Left ventricle myocardium inferior (tissue), 1 donor: ENCODE data around the gene ZNF619. TPM values are rescaled to one million over a fixed set of nuclear protein-coding genes. Genes with fewer than 3 reads are reported as not detected.

Experiments used
- DNase-seq: peaks from one replicate; pipeline ENCODE4 v3.0.0-alpha.2; 2020
- H3K27ac ChIP-seq: fragments of 200-600 bp; replicated peaks from 2 replicates; pipeline ENCODE4 v1.8.0; 2021
- H3K27me3 ChIP-seq: fragments of 200-600 bp; 2 replicates; pipeline ENCODE4 v1.8.0; 2021; ENCODE audit warnings: low read depth
- H3K36me3 ChIP-seq: fragments of 200-600 bp; 2 replicates; pipeline ENCODE4 v1.8.0; 2021
- H3K4me1 ChIP-seq: fragments of 200-600 bp; 2 replicates; pipeline ENCODE4 v1.8.0; 2021
- H3K4me3 ChIP-seq: fragments of 200-600 bp; 2 replicates; pipeline ENCODE4 v1.8.0; 2021; ENCODE audit warnings: mild to moderate bottlenecking, moderate library complexity
- H3K9me3 ChIP-seq: fragments of 200-600 bp; replicated peaks from 2 replicates; pipeline ENCODE4 v1.8.0; 2021
- intact Hi-C: fragments of 100-400 bp; cut with micrococcal nuclease; formaldehyde crosslinking; loops from one replicate; pipeline ENCODE4 v1.11.0; 2022
- total RNA-seq: library from RNA; stranded (reverse); fragmentation: NEBNext Ultra II Directional; extraction: Animal tissue kit (Norgen Biotek cat#: 25700); gene quantifications from one replicate; pipeline ENCODE4 v1.2.1, GENCODE V29; 2021
- TF ChIP-seq, protein P1 (sequence below): fragments of 200-600 bp; IDR thresholded peaks from 2 replicates; pipeline ENCODE4 v1.8.0; 2021; ENCODE audit warnings: antibody characterized with exemption, mild to moderate bottlenecking, borderline replicate concordance
- donor health status: DM: no; HTN: yes; CAD: no; lungs with severe emphysema.

Gene ZNF619
- total RNA-seq, 1 donor from 2014 or later: 3.6 TPM

DNA sequence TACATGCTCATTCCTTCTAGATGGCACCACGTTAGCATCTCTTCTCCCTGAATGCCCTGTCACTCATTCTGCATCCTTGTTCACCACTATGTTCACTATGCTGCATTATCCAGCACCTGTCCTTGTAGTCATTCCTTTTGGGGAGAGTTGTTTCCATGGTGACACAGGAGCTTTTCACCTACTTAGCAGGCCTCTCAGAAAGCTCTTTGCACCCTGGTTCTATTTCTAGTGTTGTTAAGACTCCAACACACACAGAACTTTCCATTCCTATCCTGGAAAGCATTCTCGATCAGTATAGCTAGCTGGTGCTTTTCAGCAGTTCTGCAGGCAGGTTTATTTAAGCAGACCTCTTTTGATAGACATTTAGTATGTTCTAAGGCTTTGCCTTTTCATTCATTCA is 26.5 kb upstream of the ZNF619 start:
- Histone ChIP-seq H3K27ac (no peak overlapping the region), H3K36me3 (peaks cover 17% of the 10 kb centered on the region), H3K4me1 (peaks cover 24% of the 10 kb centered on the region), H3K4me3 (no peak overlapping the region), H3K9me3 (no peaks in the 10 kb centered on the region), H3K27me3 (no peaks in the 10 kb centered on the region)
- DNase-seq: no peak
- intact Hi-C loops: no loop called here
- TF ChIP-seq, protein P1, sequence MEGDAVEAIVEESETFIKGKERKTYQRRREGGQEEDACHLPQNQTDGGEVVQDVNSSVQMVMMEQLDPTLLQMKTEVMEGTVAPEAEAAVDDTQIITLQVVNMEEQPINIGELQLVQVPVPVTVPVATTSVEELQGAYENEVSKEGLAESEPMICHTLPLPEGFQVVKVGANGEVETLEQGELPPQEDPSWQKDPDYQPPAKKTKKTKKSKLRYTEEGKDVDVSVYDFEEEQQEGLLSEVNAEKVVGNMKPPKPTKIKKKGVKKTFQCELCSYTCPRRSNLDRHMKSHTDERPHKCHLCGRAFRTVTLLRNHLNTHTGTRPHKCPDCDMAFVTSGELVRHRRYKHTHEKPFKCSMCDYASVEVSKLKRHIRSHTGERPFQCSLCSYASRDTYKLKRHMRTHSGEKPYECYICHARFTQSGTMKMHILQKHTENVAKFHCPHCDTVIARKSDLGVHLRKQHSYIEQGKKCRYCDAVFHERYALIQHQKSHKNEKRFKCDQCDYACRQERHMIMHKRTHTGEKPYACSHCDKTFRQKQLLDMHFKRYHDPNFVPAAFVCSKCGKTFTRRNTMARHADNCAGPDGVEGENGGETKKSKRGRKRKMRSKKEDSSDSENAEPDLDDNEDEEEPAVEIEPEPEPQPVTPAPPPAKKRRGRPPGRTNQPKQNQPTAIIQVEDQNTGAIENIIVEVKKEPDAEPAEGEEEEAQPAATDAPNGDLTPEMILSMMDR: no peak

DNA sequence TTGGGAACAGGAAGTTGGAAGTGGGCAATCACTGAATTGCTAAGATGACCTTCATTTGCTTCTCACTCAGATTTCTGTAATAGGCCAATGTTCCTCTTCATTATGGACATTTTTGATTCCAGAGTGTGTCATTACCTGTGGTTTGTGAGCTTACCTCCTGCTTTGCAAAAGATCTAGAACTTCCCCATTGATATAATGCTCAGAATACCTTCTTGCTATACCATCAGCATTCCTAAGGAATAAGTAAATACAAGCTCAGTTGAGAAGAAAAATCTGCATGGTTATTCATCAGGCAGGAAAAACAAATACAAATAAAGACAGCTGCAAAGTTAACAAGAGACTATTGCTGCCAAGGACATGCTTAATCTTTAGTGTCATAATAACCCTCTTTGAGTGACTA is 25.4 kb upstream of the ZNF619 start:
- H3K27me3 ChIP-seq: no peaks in the 10 kb centered on the region
- H3K9me3 ChIP-seq: no peaks in the 10 kb centered on the region
- intact Hi-C loops: no loop called here
- peaks cover 30% of the 10 kb centered on the region for H3K4me1 ChIP-seq
- no peak overlapping the region for H3K4me3 ChIP-seq
- DNase-seq: no peak
- TF ChIP-seq, protein P1: no peak
- H3K27ac ChIP-seq: peak overlapping the region; percentile 96
- H3K36me3 ChIP-seq: peaks cover 9% of the 10 kb centered on the region

DNA sequence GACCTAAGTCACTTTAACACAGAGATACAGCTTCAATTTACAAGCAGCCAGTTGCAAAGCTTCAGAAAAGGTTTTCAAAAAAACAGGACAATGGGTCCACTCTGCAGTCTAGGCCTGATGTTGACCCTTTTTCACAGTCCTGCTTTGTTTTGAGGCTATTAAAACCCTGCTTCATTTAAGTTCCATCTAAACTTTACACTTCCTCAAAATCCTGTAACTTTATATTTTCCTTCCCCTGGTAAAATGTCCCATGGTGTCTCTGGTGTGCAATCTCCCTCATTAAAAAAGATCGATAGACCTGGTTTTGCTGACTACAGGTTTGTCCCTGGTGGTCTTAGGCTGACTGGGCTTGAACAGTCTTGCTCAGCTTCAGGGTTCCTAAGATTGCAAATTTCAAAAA is 24.9 kb upstream of the ZNF619 start:
- intact Hi-C loops: no loop called here
- Histone ChIP-seq H3K27me3 (no peaks in the 10 kb centered on the region), H3K27ac (peak overlapping the region; percentile 96), H3K4me3 (peak overlapping the region; percentile 81), H3K36me3 (peaks cover 9% of the 10 kb centered on the region), H3K4me1 (peaks cover 34% of the 10 kb centered on the region), H3K9me3 (no peaks in the 10 kb centered on the region)
- no peak for DNase-seq
- TF ChIP-seq, protein P1: no peak

DNA sequence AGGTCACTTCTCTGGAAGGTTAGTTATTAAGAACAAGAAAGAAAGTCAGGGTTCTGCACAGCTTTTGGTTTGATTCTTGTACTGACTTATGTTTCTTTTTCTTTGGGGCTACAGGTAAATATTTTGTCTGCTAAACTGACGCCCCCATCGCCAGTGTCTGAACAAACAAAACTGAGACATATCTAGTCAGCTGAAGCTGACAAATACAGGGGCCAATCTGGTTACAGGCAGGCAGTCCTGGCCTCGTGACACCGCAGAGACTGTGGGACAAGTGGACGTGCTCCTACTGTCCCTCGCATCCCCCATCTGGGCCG is 24.4 kb upstream of the ZNF619 start:
- Histone ChIP-seq H3K36me3 (peaks cover 9% of the 10 kb centered on the region), H3K27me3 (no peaks in the 10 kb centered on the region), H3K4me3 (peak overlapping the region; percentile 81), H3K9me3 (no peaks in the 10 kb centered on the region), H3K27ac (peak overlapping the region; percentile 96), H3K4me1 (peaks cover 38% of the 10 kb centered on the region)
- no peak for DNase-seq
- TF ChIP-seq, protein P1: no peak
- intact Hi-C loops: no loop called here

DNA sequence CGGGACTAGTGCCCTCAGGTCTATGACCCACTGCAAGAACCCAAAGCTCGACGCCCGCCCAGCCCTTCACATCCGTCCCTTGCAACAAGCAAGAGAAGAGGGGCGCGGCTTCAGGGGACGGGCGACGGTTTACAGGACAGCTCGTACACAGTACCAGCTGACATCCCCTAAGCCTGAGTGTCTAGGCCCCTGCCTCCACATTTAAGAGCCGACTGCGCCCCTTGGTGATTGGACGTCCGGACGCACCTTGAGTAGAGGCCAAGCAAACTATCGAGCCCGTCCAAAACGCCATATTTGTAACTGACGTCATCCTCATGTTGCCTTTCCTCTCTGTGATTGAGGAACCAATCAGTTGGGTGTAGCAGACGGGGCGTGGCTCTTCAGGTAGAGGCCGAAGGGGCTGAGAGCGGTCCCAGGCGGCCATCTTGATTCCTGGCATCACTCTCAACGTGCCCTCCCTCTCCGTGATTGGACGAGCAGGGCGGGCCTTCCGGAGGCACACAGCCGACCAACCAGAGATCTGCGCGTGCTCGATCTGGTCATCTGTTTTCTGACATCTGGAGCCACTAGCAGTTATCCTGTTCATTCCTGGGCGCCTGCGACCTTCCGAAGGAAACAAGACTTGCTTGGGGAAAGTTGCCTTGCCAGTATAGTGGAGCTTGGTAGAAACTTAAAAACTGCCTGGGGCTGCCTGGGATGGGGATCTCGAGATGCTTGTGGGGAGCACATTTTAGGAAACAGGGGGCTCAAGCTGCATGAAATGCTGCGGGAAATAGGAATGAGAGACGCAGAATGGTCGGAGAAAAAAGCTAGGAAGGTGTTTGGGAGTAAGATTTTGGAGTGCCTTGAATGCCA is 23.8 kb upstream of the ZNF619 start:
- TF ChIP-seq, protein P1: no peak
- intact Hi-C loops: no loop called here
- peak overlapping the region; percentile 96 for H3K27ac ChIP-seq
- peaks cover 44% of the 10 kb centered on the region for H3K4me1 ChIP-seq
- peaks cover 11% of the 10 kb centered on the region for H3K36me3 ChIP-seq
- H3K9me3 ChIP-seq: no peaks in the 10 kb centered on the region
- H3K27me3 ChIP-seq: no peaks in the 10 kb centered on the region
- peak overlapping the region; percentile 81 for H3K4me3 ChIP-seq
- DNase-seq: peak; percentile 97
